Measurements from ENCODE around the gene DMBT1.

- TF ChIP-seq CTCF (IDR thresholded peaks at IDR 0.05) (no peak), POLR2A (IDR thresholded peaks at IDR 0.05) (no peak)
These were observed 76.4 kb downstream of the DMBT1 start for GRCh38 chr10:122636953-122637352.

All from right lobe of liver (tissue), 4 donors.